Smooth muscle cell (in vitro differentiated cells): ENCODE results near the gene LRRC2. TPM values are rescaled to one million over a fixed set of nuclear protein-coding genes. Genes with fewer than 3 reads are reported as not detected.

Experiments used
- DNase-seq: peaks from one replicate; lab custom pipeline; 2025; ENCODE audit not compliant: unreplicated experiment; lab: John Stamatoyannopoulos, UW
- H2AFZ ChIP-seq: fragments of 200-600 bp; sonication (generic); 2 replicates; pipeline ENCODE4 v1.6.0; 2016; ENCODE audit warnings: antibody characterized with exemption, low read depth, mild to moderate bottlenecking
- H3F3A ChIP-seq: fragments of 200-600 bp; sonication (generic); 2 replicates; pipeline ENCODE4 v1.6.0; 2017; ENCODE audit warnings: antibody characterized with exemption, low read depth
- H3K27ac ChIP-seq: fragments of 200-600 bp; sonication (generic); 2 replicates; pipeline ENCODE4 v1.5.1; 2016; ENCODE audit warnings: low read depth, mild to moderate bottlenecking
- H3K27me3 ChIP-seq: fragments of 200-600 bp; sonication (generic); 2 replicates; pipeline ENCODE4 v1.6.1; 2016; ENCODE audit warnings: low read depth, mild to moderate bottlenecking
- H3K36me3 ChIP-seq: fragments of 200-600 bp; sonication (generic); 2 replicates; pipeline ENCODE4 v1.5.1; 2016; ENCODE audit warnings: low read depth
- H3K4me1 ChIP-seq: fragments of 200-600 bp; sonication (generic); 2 replicates; pipeline ENCODE4 v1.5.1; 2016; ENCODE audit warnings: low read depth
- H3K4me2 ChIP-seq: fragments of 200-600 bp; sonication (generic); 2 replicates; pipeline ENCODE4 v1.6.0; 2016; ENCODE audit warnings: mild to moderate bottlenecking
- H3K4me3 ChIP-seq: fragments of 200-600 bp; sonication (generic); 2 replicates; pipeline ENCODE4 v1.5.1; 2016; ENCODE audit warnings: mild to moderate bottlenecking
- H3K79me2 ChIP-seq: fragments of 200-600 bp; sonication (generic); 2 replicates; pipeline ENCODE4 v1.6.0; 2016; ENCODE audit warnings: low read depth, mild to moderate bottlenecking
- H3K9ac ChIP-seq: fragments of 200-600 bp; sonication (generic); 2 replicates; pipeline ENCODE4 v1.6.0; 2016; ENCODE audit warnings: low read depth
- H3K9me3 ChIP-seq: fragments of 200-600 bp; sonication (generic); replicated peaks from 2 replicates; pipeline ENCODE4 v1.5.1; 2016; ENCODE audit warnings: low read depth
- H4K20me1 ChIP-seq: fragments of 200-600 bp; sonication (generic); 2 replicates; pipeline ENCODE4 v1.6.0; 2016; ENCODE audit warnings: low read depth
- WGBS: methylation state at CpG from one replicate; pipeline ENCODE4 v1.1.7; 2016; ENCODE audit warnings: low lambda C conversion rate; 5-methylcytosine and 5-hydroxymethylcytosine counted together
- polyA plus RNA-seq: library from polyadenylated mRNA; unstranded; fragments of >200 nt; fragmentation: Nextera tagmentation; extraction: Ambion mirVana; gene quantifications from 2 replicates; pipeline ENCODE4 v1.2.1, GENCODE V29; 2016
- total RNA-seq: library from RNA; depleted of rRNA; stranded (reverse); fragments of >200 nt; gene quantifications from 2 replicates; pipeline ENCODE4 v1.2.3, GENCODE V29; 2014
- TF ChIP-seq, protein P1 (sequence below): fragments of 200-600 bp; sonication (generic); IDR thresholded peaks from 2 replicates; pipeline ENCODE4 v1.5.1; 2017; ENCODE audit warnings: borderline replicate concordance, mild to moderate bottlenecking, antibody characterized with exemption; ENCODE audit not compliant: insufficient read depth, poor library complexity, severe bottlenecking

The LRRC2 gene
- total and polyA plus RNA-seq, 2 experiments from 2014 or later = 2.0 to 2.7 TPM

DNA sequence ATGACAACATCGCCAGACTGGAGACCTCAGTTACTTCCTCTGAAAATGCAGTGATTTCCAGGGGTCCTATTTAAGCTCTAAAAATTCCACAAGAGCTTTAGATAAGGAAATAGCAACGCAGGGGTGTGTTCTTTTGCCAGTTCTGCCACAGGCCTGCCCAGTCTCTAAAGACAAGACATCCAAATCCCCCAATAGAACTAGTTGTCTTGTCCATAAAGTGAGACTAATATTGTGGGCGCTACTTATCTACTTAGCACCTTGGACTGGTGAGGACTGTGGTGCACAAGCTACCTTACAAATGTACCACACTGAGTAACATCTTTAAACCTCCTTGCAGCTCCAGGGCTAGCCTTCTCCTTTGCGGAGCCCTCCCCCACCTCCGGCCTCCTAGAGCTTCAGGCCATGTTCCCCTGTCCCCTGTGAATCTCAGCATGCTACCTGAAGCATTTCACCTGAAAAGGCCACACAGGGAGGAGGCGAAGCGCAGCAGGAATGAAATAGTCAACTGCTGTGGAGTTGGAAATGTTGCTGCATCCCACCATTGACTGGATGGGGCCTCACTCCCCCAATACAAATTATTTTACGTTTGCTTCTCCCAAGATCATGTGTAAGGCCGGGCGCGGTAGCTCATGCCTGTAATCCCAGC lies 9.6 kb upstream of the LRRC2 start:
- H3K4me3 ChIP-seq = no peak overlapping the region
- H3K27ac ChIP-seq = no peak overlapping the region
- H3K4me1 ChIP-seq = peaks cover 18% of the 10 kb centered on the region
- H3K79me2 ChIP-seq = no peaks in the 10 kb centered on the region
- H3K9me3 ChIP-seq = no peaks in the 10 kb centered on the region
- H3K9ac ChIP-seq = no peak overlapping the region
- H3K36me3 ChIP-seq = no peaks in the 10 kb centered on the region
- H2AFZ ChIP-seq = no peak overlapping the region
- DNase-seq = no peak
- WGBS = 44% methylated on average over 11 of the region's 11 CpGs
- TF ChIP-seq, protein P1, sequence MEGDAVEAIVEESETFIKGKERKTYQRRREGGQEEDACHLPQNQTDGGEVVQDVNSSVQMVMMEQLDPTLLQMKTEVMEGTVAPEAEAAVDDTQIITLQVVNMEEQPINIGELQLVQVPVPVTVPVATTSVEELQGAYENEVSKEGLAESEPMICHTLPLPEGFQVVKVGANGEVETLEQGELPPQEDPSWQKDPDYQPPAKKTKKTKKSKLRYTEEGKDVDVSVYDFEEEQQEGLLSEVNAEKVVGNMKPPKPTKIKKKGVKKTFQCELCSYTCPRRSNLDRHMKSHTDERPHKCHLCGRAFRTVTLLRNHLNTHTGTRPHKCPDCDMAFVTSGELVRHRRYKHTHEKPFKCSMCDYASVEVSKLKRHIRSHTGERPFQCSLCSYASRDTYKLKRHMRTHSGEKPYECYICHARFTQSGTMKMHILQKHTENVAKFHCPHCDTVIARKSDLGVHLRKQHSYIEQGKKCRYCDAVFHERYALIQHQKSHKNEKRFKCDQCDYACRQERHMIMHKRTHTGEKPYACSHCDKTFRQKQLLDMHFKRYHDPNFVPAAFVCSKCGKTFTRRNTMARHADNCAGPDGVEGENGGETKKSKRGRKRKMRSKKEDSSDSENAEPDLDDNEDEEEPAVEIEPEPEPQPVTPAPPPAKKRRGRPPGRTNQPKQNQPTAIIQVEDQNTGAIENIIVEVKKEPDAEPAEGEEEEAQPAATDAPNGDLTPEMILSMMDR = no peak
- peaks cover 49% of the 10 kb centered on the region for H3K27me3 ChIP-seq
- no peaks in the 10 kb centered on the region for H4K20me1 ChIP-seq
- H3K4me2 ChIP-seq = no peak overlapping the region
- no peaks in the 10 kb centered on the region for H3F3A ChIP-seq

DNA sequence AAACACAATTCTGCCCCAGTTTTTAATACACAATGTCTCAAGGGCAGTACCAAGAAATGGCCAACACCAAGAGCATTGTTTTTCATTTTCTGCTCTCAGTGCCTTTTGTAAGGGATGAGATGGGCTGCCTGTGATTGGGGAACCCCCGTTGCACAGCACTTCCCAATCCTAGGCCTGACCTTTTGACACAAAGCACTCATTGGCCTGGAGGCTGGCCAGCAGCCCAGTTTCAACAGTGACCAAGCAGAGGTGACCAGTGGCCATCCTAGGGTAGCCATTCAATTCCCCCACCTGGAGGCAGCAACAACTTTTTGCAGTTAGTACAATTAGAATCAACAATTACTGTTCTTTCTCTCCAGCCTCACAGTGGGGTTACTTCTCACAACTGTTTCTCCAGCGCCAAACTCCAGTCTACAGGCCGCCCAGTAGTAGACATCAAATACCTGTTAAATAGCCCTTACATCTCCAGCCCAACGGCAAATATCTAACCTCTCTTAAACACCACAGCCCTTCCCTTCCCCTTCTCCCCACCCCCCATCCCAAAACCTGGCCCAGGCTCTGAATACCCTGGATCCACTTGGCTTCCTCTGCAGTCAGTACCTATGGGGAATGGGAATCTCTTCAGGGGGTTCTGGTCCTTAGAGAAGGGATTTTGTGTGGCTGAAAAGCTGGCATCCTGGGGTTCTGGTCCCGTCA lies 8.9 kb upstream of the LRRC2 start:
- peaks cover 18% of the 10 kb centered on the region for H3K4me1 ChIP-seq
- H3K9me3 ChIP-seq = no peaks in the 10 kb centered on the region
- H3K4me3 ChIP-seq = no peak overlapping the region
- 52% methylated on average over 5 of the region's 5 CpGs for WGBS
- no peak overlapping the region for H3K9ac ChIP-seq
- peaks cover 42% of the 10 kb centered on the region for H3K27me3 ChIP-seq
- TF ChIP-seq, protein P1 = no peak
- no peak overlapping the region for H3K27ac ChIP-seq
- no peak overlapping the region for H2AFZ ChIP-seq
- no peaks in the 10 kb centered on the region for H3K36me3 ChIP-seq
- no peak for DNase-seq
- H4K20me1 ChIP-seq = no peaks in the 10 kb centered on the region
- no peak overlapping the region for H3K4me2 ChIP-seq
- no peaks in the 10 kb centered on the region for H3K79me2 ChIP-seq
- no peaks in the 10 kb centered on the region for H3F3A ChIP-seq

DNA sequence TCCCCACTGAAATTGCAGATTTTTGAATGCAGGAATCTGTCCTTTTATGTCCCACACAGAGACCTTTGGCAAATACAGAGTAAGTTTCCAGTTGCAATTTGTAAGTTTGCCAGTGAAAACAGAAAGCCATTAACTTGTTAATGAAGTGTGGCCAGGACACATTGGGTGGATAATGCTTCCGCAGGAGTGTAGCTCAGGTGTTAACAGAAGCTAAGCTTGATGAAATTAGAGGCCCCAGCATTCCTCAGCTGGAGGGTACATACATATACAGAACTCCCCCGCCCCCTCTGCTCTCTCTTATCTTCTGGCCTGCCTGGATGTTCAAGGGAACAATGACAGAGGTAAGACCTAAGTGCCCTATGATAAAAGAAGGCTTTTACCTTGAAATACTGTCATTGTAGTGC lies 8.1 kb upstream of the LRRC2 start:
- H3K79me2 ChIP-seq = no peaks in the 10 kb centered on the region
- peaks cover 35% of the 10 kb centered on the region for H3K27me3 ChIP-seq
- no peak overlapping the region for H3K4me3 ChIP-seq
- H3K4me2 ChIP-seq = no peak overlapping the region
- no peak for DNase-seq
- no peaks in the 10 kb centered on the region for H3F3A ChIP-seq
- no peaks in the 10 kb centered on the region for H3K36me3 ChIP-seq
- H3K4me1 ChIP-seq = peaks cover 18% of the 10 kb centered on the region
- H3K27ac ChIP-seq = no peak overlapping the region
- TF ChIP-seq, protein P1 = no peak
- H4K20me1 ChIP-seq = no peaks in the 10 kb centered on the region
- H2AFZ ChIP-seq = no peak overlapping the region
- no peak overlapping the region for H3K9ac ChIP-seq
- H3K9me3 ChIP-seq = no peaks in the 10 kb centered on the region
- WGBS = 51% methylated on average over 2 of the region's 2 CpGs
